Mesendoderm (in vitro differentiated cells): Measurements from ENCODE around the gene YPEL1.
A peak's percentile ranks its signal among the peaks of the same experiment; 100 is the strongest.
"Not testable (repeated sequence)": the region's sequence is repeated elsewhere in the genome, so short reads cannot be mapped to it uniquely, and the experiment has no call there.

Experiments used
- DNase-seq: peaks from one replicate; pipeline ENCODE4 v3.0.0; 2013
- H2AK5ac ChIP-seq: 2 replicates; pipeline ENCODE4 v1.6.1; 2013; ENCODE audit warnings: low read length, inconsistent platforms
- H2BK120ac ChIP-seq: 2 replicates; pipeline ENCODE4 v1.6.1; 2013; ENCODE audit warnings: low read depth, mild to moderate bottlenecking, low read length, moderate library complexity, mixed read lengths
- H2BK15ac ChIP-seq: replicated peaks from 2 replicates; pipeline ENCODE4 v1.6.1; 2013; ENCODE audit warnings: low read depth, mild to moderate bottlenecking, moderate library complexity
- H2BK5ac ChIP-seq: 2 replicates; pipeline ENCODE4 v1.6.1; 2013; ENCODE audit warnings: low read length, inconsistent platforms
- H3K18ac ChIP-seq: 2 replicates; pipeline ENCODE4 v1.6.1; 2013; ENCODE audit warnings: mild to moderate bottlenecking, low read length, mixed read lengths
- H3K23ac ChIP-seq: one replicate; pipeline ENCODE4 v1.6.1; 2013; ENCODE audit warnings: low read length
- H3K27ac ChIP-seq: 2 replicates; pipeline ENCODE4 v1.5.1; 2013; ENCODE audit warnings: low read depth, mild to moderate bottlenecking, inconsistent platforms, low read length, moderate library complexity
- H3K27me3 ChIP-seq: 2 replicates; pipeline ENCODE4 v1.6.1; 2013; ENCODE audit warnings: low read length, control low read depth, mild to moderate bottlenecking, inconsistent platforms; ENCODE audit not compliant: insufficient read depth, poor library complexity
- H3K36me3 ChIP-seq: 2 replicates; pipeline ENCODE4 v1.6.1; 2013; ENCODE audit warnings: low read length, inconsistent platforms; ENCODE audit not compliant: control insufficient read depth, insufficient read depth
- H3K4ac ChIP-seq: one replicate; pipeline ENCODE4 v1.6.1; 2013; ENCODE audit warnings: low read depth, mild to moderate bottlenecking, low read length, moderate library complexity
- H3K4me1 ChIP-seq: 2 replicates; pipeline ENCODE4 v1.6.1; 2013; ENCODE audit warnings: low read depth, low read length, inconsistent platforms; ENCODE audit not compliant: control insufficient read depth
- H3K4me2 ChIP-seq: 2 replicates; pipeline ENCODE4 v1.6.1; 2013; ENCODE audit warnings: low read length
- H3K4me3 ChIP-seq: 2 replicates; pipeline ENCODE4 v1.5.1; 2013; ENCODE audit warnings: mild to moderate bottlenecking, low read length
- H3K56ac ChIP-seq: one replicate; pipeline ENCODE4 v1.6.1; 2013; ENCODE audit warnings: low read length
- H3K79me1 ChIP-seq: 2 replicates; pipeline ENCODE4 v1.6.1; 2013; ENCODE audit warnings: low read length, inconsistent platforms
- H3K79me2 ChIP-seq: 2 replicates; pipeline ENCODE4 v1.6.1; 2013; ENCODE audit warnings: mild to moderate bottlenecking, low read length; ENCODE audit not compliant: control insufficient read depth, insufficient read depth
- H3K9ac ChIP-seq: 2 replicates; pipeline ENCODE4 v1.6.1; 2013; ENCODE audit warnings: low read length, inconsistent platforms
- H4K5ac ChIP-seq: one replicate; pipeline ENCODE4 v1.6.1; 2013; ENCODE audit warnings: low read length
- H4K8ac ChIP-seq: one replicate; pipeline ENCODE4 v1.6.1; 2013; ENCODE audit warnings: low read depth, mild to moderate bottlenecking, control low read depth, low read length, moderate library complexity
- WGBS: extraction: QIAGEN DNeasy Blood & Tissue Kit; methylation state at CpG from one replicate; pipeline ENCODE4 v1.1.7; 2013; ENCODE audit warnings: low lambda C conversion rate, missing lambda C conversion rate; ENCODE audit not compliant: insufficient coverage; ENCODE audit errors: extremely low coverage; 5-methylcytosine and 5-hydroxymethylcytosine counted together

YPEL1 gene

DNA sequence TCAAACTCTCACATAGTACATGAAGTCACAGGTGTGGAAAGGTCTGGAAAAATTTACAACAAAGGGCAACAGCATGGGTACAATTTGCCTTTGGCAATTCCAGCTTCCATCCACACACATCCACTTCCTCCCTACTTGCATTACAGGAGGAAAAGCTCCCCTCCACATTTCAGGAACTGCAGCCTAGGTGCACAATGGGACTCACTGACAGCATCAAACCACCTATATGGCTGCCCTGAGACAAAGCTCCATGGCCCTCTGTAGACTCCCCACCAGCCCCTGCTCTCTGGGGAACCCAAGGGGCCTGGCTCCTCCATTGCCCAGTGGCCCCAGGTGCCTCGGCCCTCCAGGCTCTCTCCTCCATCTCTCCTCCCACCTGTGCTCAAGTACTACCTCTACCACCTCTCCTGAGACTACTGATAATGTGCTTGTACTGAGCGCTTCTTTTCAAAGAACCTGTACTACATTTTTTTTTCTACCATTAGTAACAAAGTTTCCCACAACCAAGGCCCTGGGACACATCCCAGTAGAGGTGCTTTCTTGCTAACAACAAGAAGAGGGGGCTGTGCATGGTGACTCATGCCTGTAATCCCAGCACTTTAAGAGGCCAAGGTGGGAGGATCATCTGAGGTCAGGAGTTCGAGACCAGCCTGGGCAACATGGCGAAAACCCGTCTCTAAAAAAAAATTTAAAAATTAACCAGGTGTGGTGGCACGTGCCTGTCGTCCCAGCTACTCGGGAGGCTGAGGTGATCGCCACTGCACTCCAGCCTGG, 4.9 kb downstream of the YPEL1 start:
- no CpG with 5 or more reads among the region's 9 CpGs for WGBS
- H3K4me2 ChIP-seq: no peak overlapping the region

DNA sequence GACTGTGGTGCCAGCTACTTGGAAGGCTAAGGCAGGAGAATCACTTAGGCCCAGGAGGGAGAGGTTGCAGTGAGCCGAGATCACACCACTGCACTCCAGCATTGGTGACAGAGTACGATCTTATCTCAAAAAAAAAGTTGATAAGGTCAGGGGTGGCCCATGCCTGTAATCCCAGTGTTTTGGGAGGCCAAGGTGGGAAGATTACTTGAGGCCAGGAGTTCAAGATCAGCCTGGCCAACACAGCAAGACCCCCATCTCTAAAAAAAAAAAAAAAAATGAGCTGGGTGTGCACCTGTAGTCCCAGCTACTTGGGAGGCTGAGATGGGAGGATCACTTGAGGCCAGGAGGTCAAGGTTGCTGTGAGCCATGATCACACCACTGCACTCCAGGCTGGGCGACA, 6.4 kb downstream of the YPEL1 start:
- H3K4me1 ChIP-seq, H3K18ac ChIP-seq, H2BK15ac ChIP-seq, H3K4me2 ChIP-seq, H3K79me1 ChIP-seq, H3K23ac ChIP-seq, H3K4ac ChIP-seq, H2BK5ac ChIP-seq, H4K5ac ChIP-seq, H2AK5ac ChIP-seq, H3K79me2 ChIP-seq, H3K9ac ChIP-seq, H4K8ac ChIP-seq, DNase-seq, H3K36me3 ChIP-seq, H2BK120ac ChIP-seq, H3K56ac ChIP-seq, H3K27ac ChIP-seq, H3K4me3 ChIP-seq, H3K27me3 ChIP-seq: not testable (repeated sequence)
- no CpG with 5 or more reads among the region's 3 CpGs for WGBS

More for the DNA sequence above, 4.9 kb downstream of the YPEL1 start:
- no peak for DNase-seq
- no peak overlapping the region for H3K27ac ChIP-seq
- no peak overlapping the region for H3K4me3 ChIP-seq
- no peak overlapping the region for H3K18ac ChIP-seq
- H2BK120ac ChIP-seq: no peak overlapping the region
- peaks cover 2% of the 10 kb centered on the region for H3K4me1 ChIP-seq
- no peak overlapping the region for H3K4ac ChIP-seq
- H3K56ac ChIP-seq: no peak overlapping the region
- H4K5ac ChIP-seq: no peak overlapping the region
- H3K9ac ChIP-seq: no peak overlapping the region
- H3K79me2 ChIP-seq: no peaks in the 10 kb centered on the region
- H3K27me3 ChIP-seq: no peaks in the 10 kb centered on the region
- no peaks in the 10 kb centered on the region for H3K79me1 ChIP-seq
- H3K23ac ChIP-seq: no peak overlapping the region
- no peak overlapping the region for H2AK5ac ChIP-seq
- no peak overlapping the region for H4K8ac ChIP-seq
- H2BK15ac ChIP-seq: no peak overlapping the region
- H2BK5ac ChIP-seq: no peak overlapping the region
- no peaks in the 10 kb centered on the region for H3K36me3 ChIP-seq

DNA sequence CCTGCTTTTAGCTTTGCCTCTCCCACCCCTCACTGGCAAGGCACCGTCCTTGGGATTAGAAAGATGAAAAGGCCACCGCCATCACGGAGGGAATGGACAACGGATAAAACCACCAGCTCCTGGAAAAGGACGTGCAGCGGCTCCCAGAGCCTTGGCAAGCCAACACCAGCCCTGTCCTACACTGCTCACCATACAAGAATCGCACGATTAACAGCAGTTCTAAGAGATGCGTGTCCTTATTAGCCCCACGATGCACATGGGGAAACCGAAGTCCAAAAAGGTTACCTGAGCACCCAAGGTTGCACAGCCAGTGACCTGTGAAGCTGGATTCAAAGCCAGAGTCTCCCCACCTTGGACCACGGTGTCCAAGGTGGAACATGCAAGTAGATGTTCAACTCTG, 7.3 kb downstream of the YPEL1 start:
- Histone ChIP-seq H3K27ac (no peak overlapping the region), H3K79me2 (no peaks in the 10 kb centered on the region), H3K4me1 (no peaks in the 10 kb centered on the region), H2AK5ac (no peak overlapping the region), H2BK120ac (no peak overlapping the region), H3K79me1 (no peaks in the 10 kb centered on the region), H2BK15ac (no peak overlapping the region), H4K8ac (no peak overlapping the region), H3K4me3 (no peak overlapping the region), H3K18ac (no peak overlapping the region), H3K9ac (no peak overlapping the region), H3K23ac (no peak overlapping the region), H4K5ac (no peak overlapping the region), H3K36me3 (no peaks in the 10 kb centered on the region), H2BK5ac (no peak overlapping the region), H3K56ac (no peak overlapping the region), H3K27me3 (no peaks in the 10 kb centered on the region), H3K4me2 (no peak overlapping the region), H3K4ac (no peak overlapping the region)
- DNase-seq: no peak
- WGBS: no CpG with 5 or more reads among the region's 12 CpGs

DNA sequence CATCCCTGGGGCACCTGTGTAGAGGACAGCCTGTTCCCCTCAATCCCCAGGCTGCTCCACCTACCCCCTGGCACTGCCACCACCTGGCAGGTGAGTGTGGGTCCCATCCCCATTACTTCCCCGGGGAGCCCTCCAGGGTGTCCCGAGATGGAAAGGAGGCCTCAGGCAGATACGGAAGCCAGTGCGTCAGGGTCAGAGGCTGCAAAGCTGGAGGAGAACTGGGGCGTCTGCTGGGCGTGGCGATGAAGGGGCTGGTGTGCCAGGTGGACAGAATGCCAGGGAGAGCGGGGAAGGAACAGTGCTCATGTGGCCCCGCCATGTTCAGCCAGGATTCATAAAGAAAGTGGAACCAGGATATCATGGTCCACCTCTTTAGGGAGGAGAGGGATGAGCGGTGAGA, 7.8 kb downstream of the YPEL1 start:
- Histone ChIP-seq H2AK5ac (no peak overlapping the region), H3K79me1 (no peaks in the 10 kb centered on the region), H3K4ac (no peak overlapping the region), H3K56ac (no peak overlapping the region), H3K4me3 (no peak overlapping the region), H3K79me2 (no peaks in the 10 kb centered on the region), H4K8ac (no peak overlapping the region), H3K9ac (no peak overlapping the region), H3K36me3 (no peaks in the 10 kb centered on the region), H3K23ac (no peak overlapping the region), H3K27ac (no peak overlapping the region), H3K4me2 (no peak overlapping the region), H2BK120ac (no peak overlapping the region), H3K18ac (no peak overlapping the region), H2BK15ac (no peak overlapping the region), H3K4me1 (no peaks in the 10 kb centered on the region), H4K5ac (no peak overlapping the region), H3K27me3 (no peaks in the 10 kb centered on the region), H2BK5ac (no peak overlapping the region)
- no peak for DNase-seq
- no CpG with 5 or more reads among the region's 10 CpGs for WGBS

DNA sequence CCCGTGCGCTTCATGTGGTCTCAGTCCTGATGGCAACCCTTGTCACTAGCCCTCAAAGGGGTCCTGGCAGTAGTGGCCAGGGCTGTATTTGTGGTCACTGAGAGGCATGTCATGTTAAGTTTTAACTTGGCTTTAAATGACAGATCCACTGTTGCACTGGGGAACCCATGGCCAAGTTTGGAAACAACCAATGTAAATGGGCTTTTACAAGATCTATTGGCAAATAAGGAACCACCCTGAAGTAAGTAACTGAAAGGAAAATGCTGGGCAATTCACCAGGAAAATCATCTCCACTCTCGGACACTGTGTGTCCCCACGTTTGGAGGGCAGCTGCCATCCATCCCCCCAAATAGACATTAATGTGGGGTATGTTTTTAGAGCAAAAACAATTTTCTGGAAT, 8.4 kb downstream of the YPEL1 start:
- no peaks in the 10 kb centered on the region for H3K79me1 ChIP-seq
- WGBS: no CpG with 5 or more reads among the region's 4 CpGs
- no peak overlapping the region for H3K9ac ChIP-seq
- no peak overlapping the region for H3K4me3 ChIP-seq
- no peak overlapping the region for H3K4me2 ChIP-seq
- no peaks in the 10 kb centered on the region for H3K27me3 ChIP-seq
- no peak overlapping the region for H4K5ac ChIP-seq
- H3K36me3 ChIP-seq: no peaks in the 10 kb centered on the region
- no peaks in the 10 kb centered on the region for H3K4me1 ChIP-seq
- H2BK5ac ChIP-seq: no peak overlapping the region
- H4K8ac ChIP-seq: no peak overlapping the region
- no peak overlapping the region for H2BK120ac ChIP-seq
- H3K27ac ChIP-seq: no peak overlapping the region
- no peak for DNase-seq
- H3K18ac ChIP-seq: no peak overlapping the region
- no peak overlapping the region for H3K4ac ChIP-seq
- H2BK15ac ChIP-seq: no peak overlapping the region
- H3K23ac ChIP-seq: no peak overlapping the region
- no peaks in the 10 kb centered on the region for H3K79me2 ChIP-seq
- no peak overlapping the region for H2AK5ac ChIP-seq
- H3K56ac ChIP-seq: no peak overlapping the region

DNA sequence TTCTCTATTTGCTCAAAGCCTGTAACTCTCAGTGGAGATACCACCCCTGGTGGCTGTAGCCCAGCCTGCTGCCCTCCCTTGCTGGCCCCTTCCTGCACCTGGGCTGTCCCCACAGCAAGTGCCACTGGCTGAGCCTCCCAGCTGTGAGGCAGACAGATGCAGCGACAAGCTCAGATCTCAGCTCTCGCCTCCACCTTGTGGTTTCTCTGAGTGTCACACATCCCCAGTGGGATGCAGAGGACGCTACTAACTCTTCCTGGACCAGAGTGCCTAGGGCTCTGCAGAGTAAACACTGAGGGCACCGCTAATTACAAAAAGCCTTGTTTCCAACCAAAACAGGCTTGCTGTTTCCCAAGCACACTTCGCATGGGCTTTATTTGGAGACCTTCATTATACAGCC, 8.9 kb downstream of the YPEL1 start:
- Histone ChIP-seq H3K4ac (no peak overlapping the region), H2AK5ac (no peak overlapping the region), H3K79me1 (no peaks in the 10 kb centered on the region), H3K23ac (no peak overlapping the region), H3K18ac (no peak overlapping the region), H3K36me3 (no peaks in the 10 kb centered on the region), H3K27me3 (no peaks in the 10 kb centered on the region), H3K9ac (no peak overlapping the region), H2BK15ac (no peak overlapping the region), H4K5ac (no peak overlapping the region), H3K4me1 (no peaks in the 10 kb centered on the region), H3K27ac (no peak overlapping the region), H3K4me2 (no peak overlapping the region), H3K56ac (no peak overlapping the region), H4K8ac (no peak overlapping the region), H2BK120ac (no peak overlapping the region), H3K4me3 (no peak overlapping the region), H2BK5ac (no peak overlapping the region), H3K79me2 (no peaks in the 10 kb centered on the region)
- no CpG with 5 or more reads among the region's 5 CpGs for WGBS
- DNase-seq: peak; percentile 90
